H9 (cell line): ENCODE measurements around the gene GAL3ST2. TPM values are rescaled to one million over a fixed set of nuclear protein-coding genes. Genes with fewer than 3 reads are reported as not detected.

Source experiments
- DNase-seq: peaks from one replicate; pipeline ENCODE4 v3.0.0-alpha.2; 2017
- H2AFZ ChIP-seq: one replicate; pipeline ENCODE4 v1.6.1; 2013; ENCODE audit warnings: mild to moderate bottlenecking, low read length, control low read depth, moderate library complexity
- H2AK5ac ChIP-seq: 2 replicates; pipeline ENCODE4 v1.6.1; 2013; ENCODE audit warnings: low read length, control low read depth, mixed read lengths; ENCODE audit not compliant: insufficient read length
- H2BK120ac ChIP-seq: one replicate; pipeline ENCODE4 v1.6.1; 2013; ENCODE audit warnings: low read depth, mild to moderate bottlenecking, low read length, control low read depth, inconsistent platforms; ENCODE audit not compliant: poor library complexity, severe bottlenecking
- H2BK12ac ChIP-seq: 2 replicates; pipeline ENCODE4 v1.6.1; 2013; ENCODE audit warnings: low read length, control low read depth, mixed read lengths, low read depth; ENCODE audit not compliant: insufficient read length
- H2BK15ac ChIP-seq: 2 replicates; pipeline ENCODE4 v1.6.1; 2013; ENCODE audit warnings: low read depth, low read length, control low read depth
- H2BK20ac ChIP-seq: one replicate; pipeline ENCODE4 v1.6.1; 2013; ENCODE audit warnings: low read depth, mild to moderate bottlenecking, low read length, control low read depth, inconsistent platforms; ENCODE audit not compliant: poor library complexity, severe bottlenecking
- H2BK5ac ChIP-seq: 2 replicates; pipeline ENCODE4 v1.6.1; 2013; ENCODE audit warnings: low read length, control low read depth, mixed read lengths; ENCODE audit not compliant: insufficient read length
- H3K14ac ChIP-seq: 2 replicates; pipeline ENCODE4 v1.6.1; 2013; ENCODE audit warnings: low read length, control low read depth; ENCODE audit not compliant: insufficient read depth
- H3K18ac ChIP-seq: 2 replicates; pipeline ENCODE4 v1.6.1; 2013; ENCODE audit warnings: low read depth, mild to moderate bottlenecking, mixed read lengths, low read length, control low read depth; ENCODE audit not compliant: insufficient read length
- H3K23ac ChIP-seq: 2 replicates; pipeline ENCODE4 v1.6.1; 2013; ENCODE audit warnings: low read length, control low read depth, mixed read lengths, low read depth; ENCODE audit not compliant: insufficient read length
- H3K23me2 ChIP-seq: 2 replicates; pipeline ENCODE4 v1.6.1; 2013; ENCODE audit warnings: low read depth, mild to moderate bottlenecking, mixed read lengths, low read length, control low read depth; ENCODE audit not compliant: insufficient read length, poor library complexity, severe bottlenecking
- H3K27ac ChIP-seq: 2 replicates; pipeline ENCODE4 v1.5.1; 2013; ENCODE audit warnings: low read length, control low read depth, mixed read lengths, low read depth; ENCODE audit not compliant: insufficient read length
- H3K27me3 ChIP-seq: 2 replicates; pipeline ENCODE4 v1.6.1; 2013; ENCODE audit warnings: low read length, control low read depth, inconsistent platforms; ENCODE audit not compliant: insufficient read depth
- H3K4ac ChIP-seq: 2 replicates; pipeline ENCODE4 v1.6.1; 2013; ENCODE audit warnings: low read depth, mild to moderate bottlenecking, control low read depth, inconsistent platforms, low read length, moderate library complexity
- H3K4me1 ChIP-seq: 2 replicates; pipeline ENCODE4 v1.6.1; 2013; ENCODE audit warnings: low read length, control low read depth, inconsistent platforms; ENCODE audit not compliant: insufficient read depth
- H3K4me2 ChIP-seq: 2 replicates; pipeline ENCODE4 v1.6.1; 2013; ENCODE audit warnings: low read length, control low read depth, mixed read lengths; ENCODE audit not compliant: insufficient read length, insufficient read depth
- H3K56ac ChIP-seq: 2 replicates; pipeline ENCODE4 v1.6.1; 2013; ENCODE audit warnings: low read depth, mild to moderate bottlenecking, mixed read lengths, low read length, control low read depth; ENCODE audit not compliant: insufficient read length
- H3K79me1 ChIP-seq: 2 replicates; pipeline ENCODE4 v1.6.1; 2013; ENCODE audit warnings: low read depth, mild to moderate bottlenecking, moderate library complexity, low read length, control low read depth, inconsistent platforms; ENCODE audit not compliant: insufficient read depth, poor library complexity, severe bottlenecking
- H3K79me2 ChIP-seq: 2 replicates; pipeline ENCODE4 v1.6.1; 2013; ENCODE audit warnings: low read length, control low read depth, inconsistent platforms; ENCODE audit not compliant: insufficient read depth
- H3K9ac ChIP-seq: 2 replicates; pipeline ENCODE4 v1.6.1; 2013; ENCODE audit warnings: low read length, control low read depth, mixed read lengths; ENCODE audit not compliant: insufficient read length; ENCODE audit errors: extremely low read depth
- H3K9me3 ChIP-seq: one replicate; pipeline ENCODE4 v1.6.1; 2013; ENCODE audit warnings: low read depth, low read length, inconsistent platforms; ENCODE audit not compliant: control insufficient read depth
- H3T11ph ChIP-seq: one replicate; pipeline ENCODE4 v1.6.1; 2013; ENCODE audit warnings: mild to moderate bottlenecking, low read length, control low read depth, inconsistent platforms
- H4K20me1 ChIP-seq: one replicate; pipeline ENCODE4 v1.6.1; 2013; ENCODE audit not compliant: control insufficient read depth, insufficient read length, insufficient read depth
- H4K5ac ChIP-seq: 2 replicates; pipeline ENCODE4 v1.6.1; 2013; ENCODE audit warnings: low read depth, mild to moderate bottlenecking, mixed read lengths, low read length, control low read depth; ENCODE audit not compliant: insufficient read length
- H4K8ac ChIP-seq: replicated peaks from 2 replicates; pipeline ENCODE4 v1.6.1; 2013; ENCODE audit warnings: low read length, control low read depth, mixed read lengths, low read depth; ENCODE audit not compliant: insufficient read length
- H4K91ac ChIP-seq: 2 replicates; pipeline ENCODE4 v1.6.1; 2013; ENCODE audit warnings: low read depth, mild to moderate bottlenecking, moderate library complexity, mixed read lengths, low read length, control low read depth; ENCODE audit not compliant: insufficient read length
- H3K27ac Mint-ChIP-seq, 3 experiments: 2 replicates in 2 of 3; 3 replicates in 1 of 3; pipeline ENCODE4 v1.8.0; 2020 to 2021; ENCODE audit warnings: mixed read lengths in 3 of 3, mild to moderate bottlenecking in 1 of 3, moderate library complexity in 1 of 3
- H3K27me3 Mint-ChIP-seq: 2 replicates; pipeline ENCODE4 v1.8.0; 2021; ENCODE audit warnings: low read depth, mild to moderate bottlenecking, moderate library complexity, mixed read lengths
- H3K36me3 Mint-ChIP-seq, 3 experiments: 2 replicates in 2 of 3; 3 replicates in 1 of 3; pipeline ENCODE4 v1.8.0; 2020 to 2021; ENCODE audit warnings: low read depth in 3 of 3, mixed read lengths in 3 of 3; ENCODE audit not compliant: insufficient read depth in 1 of 3
- H3K4me1 Mint-ChIP-seq, 2 experiments: 2 replicates each; pipeline ENCODE4 v1.8.0; 2020; ENCODE audit warnings: mixed read lengths in 2 of 2
- H3K4me3 Mint-ChIP-seq, 2 experiments: 2 replicates in 1 of 2; 3 replicates in 1 of 2; pipeline ENCODE4 v1.8.0; 2020 to 2021; ENCODE audit warnings: mild to moderate bottlenecking in 2 of 2, mixed read lengths in 2 of 2, moderate library complexity in 1 of 2
- H3K9me3 Mint-ChIP-seq, 2 experiments: 2 replicates in 1 of 2; 3 replicates in 1 of 2; pipeline ENCODE4 v1.8.0; 2020; ENCODE audit warnings: mild to moderate bottlenecking in 2 of 2, mixed read lengths in 2 of 2, moderate library complexity in 1 of 2
- CTCF ChIP-seq: fragments of 200-600 bp; sonication (generic); conservative IDR thresholded peaks from 3 replicates; pipeline ENCODE4 v1.8.0; 2021; ENCODE audit warnings: antibody characterized with exemption, mild to moderate bottlenecking
- WGBS: extraction: QIAGEN DNeasy Blood & Tissue Kit; methylation state at CpG from one replicate; pipeline ENCODE4 v1.1.7; 2013; ENCODE audit warnings: missing lambda C conversion rate, low lambda C conversion rate, mixed read lengths; ENCODE audit not compliant: insufficient read length; ENCODE audit errors: extremely low coverage; 5-methylcytosine and 5-hydroxymethylcytosine counted together
- total RNA-seq: library from RNA; stranded (reverse); gene quantifications from 2 replicates; pipeline ENCODE4 v1.2.1, GENCODE V29; 2021

Gene GAL3ST2
- total RNA-seq, 1 experiment from 2014 or later = 0.33 TPM

- H3K18ac ChIP-seq = no peak overlapping the region
- H2BK15ac ChIP-seq = no peak overlapping the region
- H3K79me1 ChIP-seq = no peaks in the 10 kb centered on the region
- H3K14ac ChIP-seq = no peak overlapping the region
- no peak overlapping the region for H3K56ac ChIP-seq
- H2BK120ac ChIP-seq = no peak overlapping the region
- DNase-seq = no peak
- H3K4me2 ChIP-seq = no peak overlapping the region
- no peak overlapping the region for H3K4me3 Mint-ChIP-seq
- no peaks in the 10 kb centered on the region for H3K27me3 ChIP-seq
- no peak overlapping the region for H3K23ac ChIP-seq
- H3K27ac Mint-ChIP-seq = no peak overlapping the region
- peaks cover 4 to 6% of the 10 kb centered on the region in 2 experiments for H3K9me3 Mint-ChIP-seq
- no peak overlapping the region for H2AFZ ChIP-seq
- no peaks in the 10 kb centered on the region for H4K20me1 ChIP-seq
- H3K27ac ChIP-seq = no peak overlapping the region
- no peak overlapping the region for H2BK20ac ChIP-seq
- peaks cover 0 to 2% (median 0%) of the 10 kb centered on the region in 3 experiments; a peak in 2 of 7 replicates for H3K36me3 Mint-ChIP-seq
- no peaks in the 10 kb centered on the region for H3K9me3 ChIP-seq
- peaks cover 7% of the 10 kb centered on the region for H3K27me3 Mint-ChIP-seq
- H3K4ac ChIP-seq = no peak overlapping the region
- no peak overlapping the region for H2BK12ac ChIP-seq
- peaks cover 9 to 25% of the 10 kb centered on the region in 2 experiments for H3K4me1 Mint-ChIP-seq
- no peak overlapping the region for H4K5ac ChIP-seq
- no peak overlapping the region for H2BK5ac ChIP-seq
- no peak overlapping the region for H3T11ph ChIP-seq
- H4K8ac ChIP-seq = no peak overlapping the region
- WGBS = no CpG with 5 or more reads among the region's 25 CpGs
- no peaks in the 10 kb centered on the region for H3K23me2 ChIP-seq
- H2AK5ac ChIP-seq = no peak overlapping the region
- no peaks in the 10 kb centered on the region for H3K4me1 ChIP-seq
- H3K9ac ChIP-seq = no peak overlapping the region
- no peak for TF ChIP-seq CTCF
- no peaks in the 10 kb centered on the region for H3K79me2 ChIP-seq
- H4K91ac ChIP-seq = no peak overlapping the region
These were observed 41.8 kb downstream of the GAL3ST2 start for GRCh38 chr2:241818229-241818942.
